ENCODE data around the gene PICK1. TPM values are rescaled to one million over a fixed set of nuclear protein-coding genes. Genes with fewer than 3 reads are reported as not detected.

PICK1 gene
- polyA plus RNA-seq, 1 donor (not counting 4 experiments of a cell fraction or from before 2014, with no cell fraction given): 26.8 TPM

- Histone ChIP-seq H3K4me3 (ENCODE audit: control insufficient read depth in 2 of 3, extremely low read depth in 1 of 3, insufficient read depth in 2 of 3, low read depth in 1 of 3, low read length in 3 of 3) (no peak overlapping the region), H3K9me3 (ENCODE audit: control insufficient read depth, low read depth, low read length) (no peaks in the 10 kb centered on the region), H3K9me1 (ENCODE audit: control insufficient read depth, extremely low read depth, insufficient read depth, low read length) (no peaks in the 10 kb centered on the region), H3K79me2 (ENCODE audit: control insufficient read depth, insufficient read depth, low read length) (no peaks in the 10 kb centered on the region), H3K27ac (ENCODE audit: control insufficient read depth, insufficient read depth, low read length) (no peak overlapping the region), H3K27me3 (ENCODE audit: control insufficient read depth, extremely low read depth, insufficient read depth, low read length) (peaks cover 27% of the 10 kb centered on the region), H2AFZ (ENCODE audit: control insufficient read depth, low read length) (no peak overlapping the region), H3K36me3 (ENCODE audit: control insufficient read depth in 2 of 2, extremely low read depth in 1 of 2, insufficient read depth in 2 of 2, low read length in 2 of 2) (no peaks in the 10 kb centered on the region), H3K4me1 (ENCODE audit: control insufficient read depth, extremely low read depth, insufficient read depth, low read length) (peaks cover 3% of the 10 kb centered on the region), H3K4me2 (ENCODE audit: control insufficient read depth, extremely low read depth, insufficient read depth, low read depth, low read length) (no peak overlapping the region), H4K20me1 (ENCODE audit: control insufficient read depth, extremely low read depth, insufficient read depth, low read length) (no peaks in the 10 kb centered on the region), H3K9ac (ENCODE audit: control insufficient read depth, extremely low read depth, insufficient read depth, low read length) (no peak overlapping the region)
- TF ChIP-seq, protein P1, sequence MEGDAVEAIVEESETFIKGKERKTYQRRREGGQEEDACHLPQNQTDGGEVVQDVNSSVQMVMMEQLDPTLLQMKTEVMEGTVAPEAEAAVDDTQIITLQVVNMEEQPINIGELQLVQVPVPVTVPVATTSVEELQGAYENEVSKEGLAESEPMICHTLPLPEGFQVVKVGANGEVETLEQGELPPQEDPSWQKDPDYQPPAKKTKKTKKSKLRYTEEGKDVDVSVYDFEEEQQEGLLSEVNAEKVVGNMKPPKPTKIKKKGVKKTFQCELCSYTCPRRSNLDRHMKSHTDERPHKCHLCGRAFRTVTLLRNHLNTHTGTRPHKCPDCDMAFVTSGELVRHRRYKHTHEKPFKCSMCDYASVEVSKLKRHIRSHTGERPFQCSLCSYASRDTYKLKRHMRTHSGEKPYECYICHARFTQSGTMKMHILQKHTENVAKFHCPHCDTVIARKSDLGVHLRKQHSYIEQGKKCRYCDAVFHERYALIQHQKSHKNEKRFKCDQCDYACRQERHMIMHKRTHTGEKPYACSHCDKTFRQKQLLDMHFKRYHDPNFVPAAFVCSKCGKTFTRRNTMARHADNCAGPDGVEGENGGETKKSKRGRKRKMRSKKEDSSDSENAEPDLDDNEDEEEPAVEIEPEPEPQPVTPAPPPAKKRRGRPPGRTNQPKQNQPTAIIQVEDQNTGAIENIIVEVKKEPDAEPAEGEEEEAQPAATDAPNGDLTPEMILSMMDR (optimal IDR thresholded peaks at IDR 0.05 in 1 of 3, IDR thresholded peaks at IDR 0.05 in 1 of 3, conservative IDR thresholded peaks at IDR 0.05 in 1 of 3; ENCODE audit: extremely low read depth in 1 of 3, insufficient read depth in 2 of 3, low read length in 3 of 3): no peak
- no peak for TF ChIP-seq EZH2 (IDR thresholded peaks at IDR 0.05; ENCODE audit: low read length)
- dilution Hi-C loops (cut with MboI; ENCODE audit: extremely low pct_ligation_motif_present, low sequenced_read_pairs): no loop called here
- FAIRE-seq: no peak
- no peak for DNase-seq (ENCODE audit: low read depth, low spot score)
These were observed 28.3 kb downstream of the PICK1 start for GRCh38 chr22:38085501-38085900.

- H3K27me3 ChIP-seq (ENCODE audit: control insufficient read depth, extremely low read depth, insufficient read depth, low read length): peaks cover 20% of the 10 kb centered on the region
- TF ChIP-seq EZH2 (IDR thresholded peaks at IDR 0.05; ENCODE audit: low read length): no peak
- TF ChIP-seq, protein P1 (optimal IDR thresholded peaks at IDR 0.05 in 1 of 3, IDR thresholded peaks at IDR 0.05 in 1 of 3, conservative IDR thresholded peaks at IDR 0.05 in 1 of 3; ENCODE audit: extremely low read depth in 1 of 3, insufficient read depth in 2 of 3, low read length in 3 of 3): no peak
- FAIRE-seq (no peak), DNase-seq (ENCODE audit: low read depth, low spot score) (no peak)
- H3K9ac ChIP-seq (ENCODE audit: control insufficient read depth, extremely low read depth, insufficient read depth, low read length): no peak overlapping the region
- dilution Hi-C loops (cut with MboI; ENCODE audit: extremely low pct_ligation_motif_present, low sequenced_read_pairs): no loop called here
- H3K36me3 ChIP-seq (ENCODE audit: control insufficient read depth in 2 of 2, extremely low read depth in 1 of 2, insufficient read depth in 2 of 2, low read length in 2 of 2): no peaks in the 10 kb centered on the region
- H3K4me2 ChIP-seq (ENCODE audit: control insufficient read depth, extremely low read depth, insufficient read depth, low read depth, low read length): no peak overlapping the region
- H3K4me3 ChIP-seq (ENCODE audit: control insufficient read depth in 2 of 3, extremely low read depth in 1 of 3, insufficient read depth in 2 of 3, low read depth in 1 of 3, low read length in 3 of 3): no peak overlapping the region
- H4K20me1 ChIP-seq (ENCODE audit: control insufficient read depth, extremely low read depth, insufficient read depth, low read length): no peaks in the 10 kb centered on the region
- H3K4me1 ChIP-seq (ENCODE audit: control insufficient read depth, extremely low read depth, insufficient read depth, low read length): peaks cover 3% of the 10 kb centered on the region
- no peaks in the 10 kb centered on the region for H3K79me2 ChIP-seq (ENCODE audit: control insufficient read depth, insufficient read depth, low read length)
- H3K27ac ChIP-seq (ENCODE audit: control insufficient read depth, insufficient read depth, low read length): no peak overlapping the region
- no peak overlapping the region for H2AFZ ChIP-seq (ENCODE audit: control insufficient read depth, low read length)
- no peaks in the 10 kb centered on the region for H3K9me1 ChIP-seq (ENCODE audit: control insufficient read depth, extremely low read depth, insufficient read depth, low read length)
- H3K9me3 ChIP-seq (ENCODE audit: control insufficient read depth, low read depth, low read length): no peaks in the 10 kb centered on the region
These were observed 29.0 kb downstream of the PICK1 start for GRCh38 chr22:38086001-38086845.

Data from keratinocyte (primary cell).